Measurements from ENCODE around the gene CDRT15L2. TPM values are rescaled to one million over a fixed set of nuclear protein-coding genes. Genes with fewer than 3 reads are reported as not detected.
"Not testable (repeated sequence)": the region's sequence is repeated elsewhere in the genome, so short reads cannot be mapped to it uniquely, and the experiment has no call there.

Gene CDRT15L2
- polyA plus RNA-seq, 4 donors: not detected

- not testable (repeated sequence) for H3K27ac ChIP-seq (ENCODE audit: low read depth in 1 of 3, low read length in 2 of 3); H3K4me3 ChIP-seq (ENCODE audit: low read depth in 1 of 3, low read length in 3 of 3); DNase-seq; H3K27me3 ChIP-seq (ENCODE audit: control insufficient read depth in 3 of 3, insufficient read depth in 3 of 3, low read length in 3 of 3); H3K9me3 ChIP-seq (ENCODE audit: control insufficient read depth in 2 of 2, insufficient read depth in 1 of 2, low read depth in 1 of 2, low read length in 1 of 2); H3K36me3 ChIP-seq (ENCODE audit: control insufficient read depth in 3 of 3, insufficient read depth in 2 of 3, low read depth in 1 of 3, low read length in 3 of 3); FAIRE-seq; H3K4me1 ChIP-seq (ENCODE audit: control insufficient read depth in 3 of 3, insufficient read depth in 2 of 3, low read depth in 1 of 3, low read length in 2 of 3)
- 66 to 82% (median 72%) methylated on average over 2 of the region's 4 CpGs for WGBS, 3 donors
These were observed 11.5 kb downstream of the CDRT15L2 start for GRCh38 chr17:20591040-20591439.

GRCh38 chr17:20605568-20605967 is 26.0 kb downstream of the CDRT15L2 start:
- H3K4me1 ChIP-seq (ENCODE audit: control insufficient read depth in 3 of 3, insufficient read depth in 2 of 3, low read depth in 1 of 3, low read length in 2 of 3); FAIRE-seq: not testable (repeated sequence)

DNA sequence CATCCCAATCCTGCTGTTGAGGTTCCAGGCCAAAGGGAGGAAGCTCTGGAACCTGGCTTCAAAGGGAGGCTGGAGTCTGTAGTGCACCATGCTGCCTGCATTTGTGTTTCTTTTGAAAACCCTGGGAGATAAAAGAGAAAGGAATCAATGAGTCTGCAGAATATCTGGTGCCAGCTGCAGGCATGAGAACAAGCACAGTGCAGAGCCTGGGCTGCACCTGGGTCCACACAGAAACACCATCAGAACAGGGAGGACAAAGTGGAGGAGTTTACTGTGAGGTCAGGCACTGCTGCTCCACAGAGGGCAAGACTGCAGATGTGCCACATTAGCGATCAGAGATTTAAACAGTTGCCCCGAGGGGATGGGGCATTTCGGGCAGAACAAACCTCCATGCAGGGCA is 30.0 kb downstream of the CDRT15L2 start:
- not testable (repeated sequence) for H3K27me3 ChIP-seq (ENCODE audit: control insufficient read depth in 3 of 3, insufficient read depth in 3 of 3, low read length in 3 of 3); H3K36me3 ChIP-seq (ENCODE audit: control insufficient read depth in 3 of 3, insufficient read depth in 2 of 3, low read depth in 1 of 3, low read length in 3 of 3); FAIRE-seq; DNase-seq; H3K4me1 ChIP-seq (ENCODE audit: control insufficient read depth in 3 of 3, insufficient read depth in 2 of 3, low read depth in 1 of 3, low read length in 2 of 3); H3K4me3 ChIP-seq (ENCODE audit: low read depth in 1 of 3, low read length in 3 of 3); H3K9me3 ChIP-seq (ENCODE audit: control insufficient read depth in 2 of 2, insufficient read depth in 1 of 2, low read depth in 1 of 2, low read length in 1 of 2); H3K27ac ChIP-seq (ENCODE audit: low read depth in 1 of 3, low read length in 2 of 3)
- WGBS, 3 donors: 73 to 92% (median 82%) methylated on average over 1 to 3 of the region's 3 CpGs

More at GRCh38 chr17:20605568-20605967, 26.0 kb downstream of the CDRT15L2 start:
- not testable (repeated sequence) for H3K36me3 ChIP-seq (ENCODE audit: control insufficient read depth in 3 of 3, insufficient read depth in 2 of 3, low read depth in 1 of 3, low read length in 3 of 3); DNase-seq; H3K4me3 ChIP-seq (ENCODE audit: low read depth in 1 of 3, low read length in 3 of 3); H3K9me3 ChIP-seq (ENCODE audit: control insufficient read depth in 2 of 2, insufficient read depth in 1 of 2, low read depth in 1 of 2, low read length in 1 of 2); H3K27ac ChIP-seq (ENCODE audit: low read depth in 1 of 3, low read length in 2 of 3); H3K27me3 ChIP-seq (ENCODE audit: control insufficient read depth in 3 of 3, insufficient read depth in 3 of 3, low read length in 3 of 3)
- WGBS, 3 donors: 89 to 100% (median 92%) methylated on average over 1 of the region's 1 CpG

DNA sequence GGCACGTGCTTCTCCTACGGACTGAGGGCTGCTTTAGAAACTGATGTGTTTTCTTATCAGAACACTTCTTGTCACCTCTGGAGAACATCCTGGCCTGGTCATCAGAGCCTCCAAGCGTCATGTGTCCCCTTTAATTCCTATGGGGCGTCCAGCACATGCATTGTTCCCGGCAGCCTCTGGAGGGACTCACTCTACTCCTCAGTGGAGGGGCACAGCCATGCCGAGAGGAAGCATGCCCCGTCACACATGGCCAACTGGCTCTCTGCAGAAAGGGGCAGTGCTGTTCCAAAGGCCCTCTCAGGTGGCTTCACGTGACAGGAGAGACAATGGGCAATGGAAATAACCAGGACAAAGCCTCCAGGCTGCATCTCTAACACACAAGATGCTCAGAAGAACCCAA is 31.8 kb downstream of the CDRT15L2 start:
- FAIRE-seq: no peak
- Histone ChIP-seq H3K27ac (ENCODE audit: low read depth in 1 of 3, low read length in 2 of 3) (no peak overlapping the region), H3K4me3 (ENCODE audit: low read depth in 1 of 3, low read length in 3 of 3) (no peak overlapping the region), H3K36me3 (ENCODE audit: control insufficient read depth in 3 of 3, insufficient read depth in 2 of 3, low read depth in 1 of 3, low read length in 3 of 3) (no peaks in the 10 kb centered on the region), H3K4me1 (ENCODE audit: control insufficient read depth in 3 of 3, insufficient read depth in 2 of 3, low read depth in 1 of 3, low read length in 2 of 3) (no peaks in the 10 kb centered on the region), H3K9me3 (ENCODE audit: control insufficient read depth in 2 of 2, insufficient read depth in 1 of 2, low read depth in 1 of 2, low read length in 1 of 2) (no peaks in the 10 kb centered on the region), H3K27me3 (ENCODE audit: control insufficient read depth in 3 of 3, insufficient read depth in 3 of 3, low read length in 3 of 3) (no peaks in the 10 kb centered on the region)
- 73 to 86% (median 82%) methylated on average over 7 to 8 of the region's 8 CpGs for WGBS, 3 donors
- DNase-seq: no peak

- no peak for FAIRE-seq
- no peak for DNase-seq
These were observed 33.1 kb downstream of the CDRT15L2 start for GRCh38 chr17:20612635-20613034.

DNA sequence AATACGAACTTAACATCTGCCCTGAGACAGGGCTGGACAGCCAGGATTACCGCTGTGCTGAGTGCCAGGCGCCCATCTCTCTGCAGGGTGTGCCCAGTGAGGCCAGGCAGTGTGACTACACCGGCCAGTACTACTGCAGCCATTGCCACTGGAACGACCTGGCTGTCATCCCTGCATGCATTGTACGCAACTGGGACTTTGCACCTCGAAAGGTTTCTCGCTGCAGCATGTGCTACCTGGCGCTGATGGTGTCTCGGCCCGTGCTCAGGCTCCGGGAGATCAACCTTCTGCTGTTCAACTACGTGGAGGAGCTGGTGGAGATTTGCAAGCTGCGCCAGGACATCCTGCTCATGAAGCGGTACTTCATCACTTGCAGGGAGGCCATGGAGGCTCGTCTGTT is 33.7 kb downstream of the CDRT15L2 start:
- H3K4me3 ChIP-seq (ENCODE audit: low read depth in 1 of 3, low read length in 3 of 3): no peak overlapping the region
- no peaks in the 10 kb centered on the region for H3K36me3 ChIP-seq (ENCODE audit: control insufficient read depth in 3 of 3, insufficient read depth in 2 of 3, low read depth in 1 of 3, low read length in 3 of 3)
- no peaks in the 10 kb centered on the region for H3K4me1 ChIP-seq (ENCODE audit: control insufficient read depth in 3 of 3, insufficient read depth in 2 of 3, low read depth in 1 of 3, low read length in 2 of 3)
- DNase-seq (no peak), FAIRE-seq (no peak)
- no peaks in the 10 kb centered on the region for H3K9me3 ChIP-seq (ENCODE audit: control insufficient read depth in 2 of 2, insufficient read depth in 1 of 2, low read depth in 1 of 2, low read length in 1 of 2)
- WGBS, 3 donors: 76 to 89% (median 83%) methylated on average over 16 of the region's 16 CpGs
- no peaks in the 10 kb centered on the region for H3K27me3 ChIP-seq (ENCODE audit: control insufficient read depth in 3 of 3, insufficient read depth in 3 of 3, low read length in 3 of 3)
- no peak overlapping the region for H3K27ac ChIP-seq (ENCODE audit: low read depth in 1 of 3, low read length in 2 of 3)

More at GRCh38 chr17:20612635-20613034, 33.1 kb downstream of the CDRT15L2 start:
- H3K27me3 ChIP-seq (ENCODE audit: control insufficient read depth in 3 of 3, insufficient read depth in 3 of 3, low read length in 3 of 3): no peaks in the 10 kb centered on the region
- H3K4me3 ChIP-seq (ENCODE audit: low read depth in 1 of 3, low read length in 3 of 3): no peak overlapping the region
- H3K36me3 ChIP-seq (ENCODE audit: control insufficient read depth in 3 of 3, insufficient read depth in 2 of 3, low read depth in 1 of 3, low read length in 3 of 3): no peaks in the 10 kb centered on the region
- no peak overlapping the region for H3K27ac ChIP-seq (ENCODE audit: low read depth in 1 of 3, low read length in 2 of 3)
- no peaks in the 10 kb centered on the region for H3K9me3 ChIP-seq (ENCODE audit: control insufficient read depth in 2 of 2, insufficient read depth in 1 of 2, low read depth in 1 of 2, low read length in 1 of 2)
- 87 to 94% (median 90%) methylated on average over 16 of the region's 16 CpGs for WGBS, 3 donors
- H3K4me1 ChIP-seq (ENCODE audit: control insufficient read depth in 3 of 3, insufficient read depth in 2 of 3, low read depth in 1 of 3, low read length in 2 of 3): no peaks in the 10 kb centered on the region

DNA sequence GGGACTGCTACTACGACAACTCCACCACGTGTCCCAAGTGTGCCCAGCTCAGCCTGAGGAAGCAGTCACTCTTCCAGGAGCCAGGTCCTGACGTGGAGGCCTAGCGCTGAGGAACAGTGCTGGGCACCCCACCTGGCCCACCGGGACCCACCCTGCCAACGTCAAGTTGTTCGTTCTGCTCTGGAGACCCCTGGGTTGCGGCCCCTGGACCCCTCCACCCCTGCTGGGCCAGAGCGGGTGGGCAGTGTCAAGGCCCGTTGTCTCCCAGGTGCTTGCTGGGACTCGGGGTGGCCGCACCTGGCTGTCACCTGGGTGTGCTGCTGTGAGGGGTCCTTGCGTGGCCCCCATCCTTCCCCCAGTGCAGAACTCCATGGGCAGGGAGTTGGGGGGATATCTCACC is 34.4 kb downstream of the CDRT15L2 start:
- no peaks in the 10 kb centered on the region for H3K27me3 ChIP-seq (ENCODE audit: control insufficient read depth in 3 of 3, insufficient read depth in 3 of 3, low read length in 3 of 3)
- FAIRE-seq (no peak), DNase-seq (no peak)
- H3K4me3 ChIP-seq (ENCODE audit: low read depth in 1 of 3, low read length in 3 of 3): no peak overlapping the region
- no peak overlapping the region for H3K27ac ChIP-seq (ENCODE audit: low read depth in 1 of 3, low read length in 2 of 3)
- H3K4me1 ChIP-seq (ENCODE audit: control insufficient read depth in 3 of 3, insufficient read depth in 2 of 3, low read depth in 1 of 3, low read length in 2 of 3): no peaks in the 10 kb centered on the region
- WGBS, 3 donors: 92 to 93% (median 93%) methylated on average over 13 of the region's 13 CpGs
- no peaks in the 10 kb centered on the region for H3K9me3 ChIP-seq (ENCODE audit: control insufficient read depth in 2 of 2, insufficient read depth in 1 of 2, low read depth in 1 of 2, low read length in 1 of 2)
- H3K36me3 ChIP-seq (ENCODE audit: control insufficient read depth in 3 of 3, insufficient read depth in 2 of 3, low read depth in 1 of 3, low read length in 3 of 3): no peaks in the 10 kb centered on the region

GRCh38 chr17:20615461-20615860 is 35.9 kb downstream of the CDRT15L2 start:
- H3K36me3 ChIP-seq (ENCODE audit: control insufficient read depth in 3 of 3, insufficient read depth in 2 of 3, low read depth in 1 of 3, low read length in 3 of 3); DNase-seq; FAIRE-seq; H3K27ac ChIP-seq (ENCODE audit: low read depth in 1 of 3, low read length in 2 of 3); H3K4me3 ChIP-seq (ENCODE audit: low read depth in 1 of 3, low read length in 3 of 3); H3K4me1 ChIP-seq (ENCODE audit: control insufficient read depth in 3 of 3, insufficient read depth in 2 of 3, low read depth in 1 of 3, low read length in 2 of 3); H3K27me3 ChIP-seq (ENCODE audit: control insufficient read depth in 3 of 3, insufficient read depth in 3 of 3, low read length in 3 of 3); H3K9me3 ChIP-seq (ENCODE audit: control insufficient read depth in 2 of 2, insufficient read depth in 1 of 2, low read depth in 1 of 2, low read length in 1 of 2): not testable (repeated sequence)
- 75 to 87% (median 81%) methylated on average over 3 of the region's 3 CpGs for WGBS, 3 donors

All from small intestine (tissue), 7 donors.